Measurements from ENCODE around the gene SYNGR3. TPM values are rescaled to one million over a fixed set of nuclear protein-coding genes. Genes with fewer than 3 reads are reported as not detected.

SYNGR3 gene
- total RNA-seq, 1 experiment from 2014 or later: 3.6 TPM

DNA sequence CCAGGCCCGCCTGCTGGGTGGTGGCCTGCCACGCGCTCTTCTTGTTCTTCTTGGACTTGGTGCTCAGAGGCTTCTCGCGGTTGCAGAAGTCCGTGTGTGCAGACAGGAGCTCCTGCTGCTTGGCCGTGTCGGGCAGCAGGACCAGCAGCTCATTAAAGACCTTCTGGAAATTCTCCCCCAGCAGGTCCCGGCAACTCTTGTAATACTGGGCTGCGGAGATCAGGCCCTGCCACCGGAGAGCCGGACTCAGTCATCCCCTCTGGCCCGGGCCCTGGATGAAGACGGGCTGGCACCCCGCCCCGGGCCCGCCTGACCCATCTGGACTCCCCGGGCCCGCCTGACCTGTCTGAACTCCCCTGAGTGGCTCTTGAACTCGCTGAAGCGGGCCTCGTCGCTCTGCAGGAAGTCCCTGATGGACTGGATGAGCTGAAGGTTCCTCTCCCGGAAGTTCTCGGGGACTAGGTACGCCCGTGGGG, 8.6 kb downstream of the SYNGR3 start:
- Mint-ChIP-seq H3K27ac (ENCODE audit: unreplicated experiment) (no peak overlapping the region), H3K4me1 (ENCODE audit: low read depth, unreplicated experiment) (peaks cover 17% of the 10 kb centered on the region), H3K36me3 (ENCODE audit: insufficient read depth, unreplicated experiment) (peaks cover 57% of the 10 kb centered on the region), H3K27me3 (ENCODE audit: unreplicated experiment) (no peaks in the 10 kb centered on the region), H3K4me3 (ENCODE audit: low read depth, unreplicated experiment) (no peak overlapping the region), H3K9me3 (ENCODE audit: low read depth, unreplicated experiment) (no peaks in the 10 kb centered on the region)
- BruUV-seq (replicated peaks): no TSS peak
- TF ChIP-seq, protein P1, sequence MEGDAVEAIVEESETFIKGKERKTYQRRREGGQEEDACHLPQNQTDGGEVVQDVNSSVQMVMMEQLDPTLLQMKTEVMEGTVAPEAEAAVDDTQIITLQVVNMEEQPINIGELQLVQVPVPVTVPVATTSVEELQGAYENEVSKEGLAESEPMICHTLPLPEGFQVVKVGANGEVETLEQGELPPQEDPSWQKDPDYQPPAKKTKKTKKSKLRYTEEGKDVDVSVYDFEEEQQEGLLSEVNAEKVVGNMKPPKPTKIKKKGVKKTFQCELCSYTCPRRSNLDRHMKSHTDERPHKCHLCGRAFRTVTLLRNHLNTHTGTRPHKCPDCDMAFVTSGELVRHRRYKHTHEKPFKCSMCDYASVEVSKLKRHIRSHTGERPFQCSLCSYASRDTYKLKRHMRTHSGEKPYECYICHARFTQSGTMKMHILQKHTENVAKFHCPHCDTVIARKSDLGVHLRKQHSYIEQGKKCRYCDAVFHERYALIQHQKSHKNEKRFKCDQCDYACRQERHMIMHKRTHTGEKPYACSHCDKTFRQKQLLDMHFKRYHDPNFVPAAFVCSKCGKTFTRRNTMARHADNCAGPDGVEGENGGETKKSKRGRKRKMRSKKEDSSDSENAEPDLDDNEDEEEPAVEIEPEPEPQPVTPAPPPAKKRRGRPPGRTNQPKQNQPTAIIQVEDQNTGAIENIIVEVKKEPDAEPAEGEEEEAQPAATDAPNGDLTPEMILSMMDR (IDR thresholded peaks at IDR 0.05; ENCODE audit: unreplicated experiment): no peak
- DNase-seq: no peak
- intact Hi-C loops (cut with micrococcal nuclease; ENCODE audit: unreplicated experiment): no loop called here
- CTCF ChIA-PET: no interaction called here

DNA sequence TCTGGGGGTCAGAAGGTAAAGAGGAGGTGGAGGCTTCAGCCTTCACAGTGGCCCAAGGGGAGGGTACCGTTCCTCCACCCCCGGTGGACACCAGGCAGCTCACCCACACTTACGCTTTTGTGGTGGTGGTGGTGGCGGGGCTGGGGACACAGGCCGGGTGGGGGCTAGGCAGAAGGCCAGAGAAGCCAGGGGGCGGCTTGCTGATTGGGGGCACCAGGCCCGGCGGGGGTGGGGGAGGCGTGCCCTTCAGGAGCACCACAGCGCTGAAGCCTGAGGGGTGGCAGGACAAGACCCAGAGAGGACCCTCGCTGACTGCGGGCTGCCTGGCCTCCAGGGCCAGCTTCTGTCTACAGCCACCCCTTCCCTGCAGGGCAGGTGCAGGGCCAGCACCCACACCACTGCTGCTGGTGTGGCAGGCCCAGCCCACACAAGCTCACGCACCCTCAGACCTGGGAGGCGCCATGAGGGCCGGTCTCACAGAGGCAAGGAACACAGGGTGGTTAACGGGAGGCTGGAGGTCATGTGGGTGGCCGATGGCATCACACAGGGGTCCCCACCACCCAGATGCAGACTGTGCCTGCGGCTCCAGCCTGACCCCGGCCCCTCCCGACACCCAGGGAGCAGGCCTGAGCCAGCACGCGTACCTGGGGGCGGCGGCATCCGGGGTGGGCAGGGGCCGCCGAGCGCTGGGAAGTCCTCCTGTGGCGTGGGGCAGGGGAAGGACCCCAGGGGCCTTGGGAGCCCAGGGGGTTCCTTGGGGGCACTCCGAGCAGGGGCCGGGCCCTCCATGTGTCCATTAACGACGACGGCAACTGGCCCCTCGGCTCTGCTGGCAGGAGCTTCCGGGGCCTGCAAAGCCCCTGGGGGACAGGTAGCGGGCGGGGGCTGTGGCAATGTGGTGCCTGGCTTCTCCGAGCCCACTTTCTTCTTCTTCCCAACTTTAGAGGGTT, 9.4 kb downstream of the SYNGR3 start:
- H3K36me3 Mint-ChIP-seq (ENCODE audit: insufficient read depth, unreplicated experiment): peaks cover 52% of the 10 kb centered on the region
- no peaks in the 10 kb centered on the region for H3K9me3 Mint-ChIP-seq (ENCODE audit: low read depth, unreplicated experiment)
- H3K4me1 Mint-ChIP-seq (ENCODE audit: low read depth, unreplicated experiment): peaks cover 10% of the 10 kb centered on the region
- TF ChIP-seq, protein P1 (IDR thresholded peaks at IDR 0.05; ENCODE audit: unreplicated experiment): no peak
- H3K27me3 Mint-ChIP-seq (ENCODE audit: unreplicated experiment): no peaks in the 10 kb centered on the region
- intact Hi-C loops (cut with micrococcal nuclease; ENCODE audit: unreplicated experiment): no loop called here
- no peak overlapping the region for H3K27ac Mint-ChIP-seq (ENCODE audit: unreplicated experiment)
- no peak for DNase-seq
- CTCF ChIA-PET: interaction anchor here (0.6 kb wide), 1 partner anchor 753 kb away, joined by 6 read pairs; no protein-coding TSS in a partner anchor
- no TSS peak for BruUV-seq (replicated peaks)
- no peak overlapping the region for H3K4me3 Mint-ChIP-seq (ENCODE audit: low read depth, unreplicated experiment)

DNA sequence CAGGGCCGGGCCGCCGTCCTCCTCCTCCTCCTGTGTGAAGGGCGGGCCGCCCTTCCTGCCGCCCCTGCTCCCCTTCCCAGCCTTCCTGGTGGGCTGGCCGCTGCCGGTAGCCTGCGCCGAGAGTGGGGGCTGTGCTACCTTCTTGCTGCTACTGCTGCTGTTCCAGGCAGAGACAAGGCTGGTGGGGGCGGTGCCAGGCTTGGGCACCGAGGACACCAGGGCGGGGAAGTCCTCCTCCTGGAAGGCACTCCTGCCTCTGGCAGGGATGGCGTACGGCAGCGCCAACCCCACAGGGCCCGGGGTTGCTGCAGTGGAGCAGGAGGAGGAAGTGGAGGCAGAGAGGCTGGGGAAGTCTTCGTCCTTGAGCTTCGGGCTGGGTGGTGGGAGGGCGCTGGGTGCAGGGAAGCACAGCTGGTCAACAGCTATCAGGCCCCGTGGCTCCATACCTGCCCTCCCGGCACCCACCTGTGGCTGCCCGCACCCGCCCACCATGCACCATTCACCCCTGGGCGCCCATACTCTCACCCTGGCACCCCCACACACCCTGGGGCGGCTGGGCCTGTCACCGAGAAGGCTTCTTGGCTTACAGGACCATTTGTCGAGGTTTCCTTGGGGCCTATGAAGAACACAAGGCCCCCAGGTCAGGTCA, 10.2 kb downstream of the SYNGR3 start:
- H3K27ac Mint-ChIP-seq (ENCODE audit: unreplicated experiment): no peak overlapping the region
- CTCF ChIA-PET: interaction anchor here (0.7 kb wide), 1 partner anchor 16 kb away, joined by 3 read pairs; no protein-coding TSS in a partner anchor
- no TSS peak for BruUV-seq (replicated peaks)
- peaks cover 12% of the 10 kb centered on the region for H3K4me1 Mint-ChIP-seq (ENCODE audit: low read depth, unreplicated experiment)
- intact Hi-C loops (cut with micrococcal nuclease; ENCODE audit: unreplicated experiment): no loop called here
- TF ChIP-seq, protein P1 (IDR thresholded peaks at IDR 0.05; ENCODE audit: unreplicated experiment): no peak
- no peak overlapping the region for H3K4me3 Mint-ChIP-seq (ENCODE audit: low read depth, unreplicated experiment)
- DNase-seq: no peak
- no peaks in the 10 kb centered on the region for H3K9me3 Mint-ChIP-seq (ENCODE audit: low read depth, unreplicated experiment)
- H3K36me3 Mint-ChIP-seq (ENCODE audit: insufficient read depth, unreplicated experiment): peaks cover 52% of the 10 kb centered on the region
- no peaks in the 10 kb centered on the region for H3K27me3 Mint-ChIP-seq (ENCODE audit: unreplicated experiment)

DNA sequence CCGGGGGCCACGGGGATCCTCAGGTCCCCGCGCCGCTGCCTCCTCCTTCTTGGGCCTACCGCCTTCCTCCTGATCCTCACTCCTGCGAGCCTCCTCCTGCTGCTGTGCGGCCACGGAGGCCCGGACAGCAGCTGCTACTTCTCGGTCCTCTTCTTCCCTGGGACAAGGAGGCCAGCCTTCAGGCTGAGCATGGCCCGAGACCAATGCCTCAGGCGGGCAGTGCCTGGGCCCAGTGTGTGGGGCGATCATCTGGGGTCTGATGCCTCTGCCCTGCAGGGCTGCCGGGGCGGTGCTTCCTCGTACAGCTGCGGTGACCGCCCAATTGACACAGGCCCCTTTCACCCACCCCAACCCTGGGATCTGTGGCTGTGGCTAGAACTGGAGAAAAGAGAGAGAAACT, 11.3 kb downstream of the SYNGR3 start:
- Mint-ChIP-seq H3K27me3 (ENCODE audit: unreplicated experiment) (no peaks in the 10 kb centered on the region), H3K9me3 (ENCODE audit: low read depth, unreplicated experiment) (no peaks in the 10 kb centered on the region), H3K27ac (ENCODE audit: unreplicated experiment) (no peak overlapping the region), H3K4me1 (ENCODE audit: low read depth, unreplicated experiment) (peaks cover 12% of the 10 kb centered on the region), H3K4me3 (ENCODE audit: low read depth, unreplicated experiment) (no peak overlapping the region), H3K36me3 (ENCODE audit: insufficient read depth, unreplicated experiment) (peaks cover 51% of the 10 kb centered on the region)
- intact Hi-C loops (cut with micrococcal nuclease; ENCODE audit: unreplicated experiment): no loop called here
- CTCF ChIA-PET: no interaction called here
- TF ChIP-seq, protein P1 (IDR thresholded peaks at IDR 0.05; ENCODE audit: unreplicated experiment): no peak
- no TSS peak for BruUV-seq (replicated peaks)
- no peak for DNase-seq
